Activated CD4-positive, CD25-positive, alpha-beta regulatory T cell (primary cell): Measurements from ENCODE around the gene PODNL1.
"Not testable (repeated sequence)": the region's sequence is repeated elsewhere in the genome, so short reads cannot be mapped to it uniquely, and the experiment has no call there.

Experiments
- DNase-seq, 4 experiments: peaks; one replicate each; lab custom pipeline; 2025; lab: John Stamatoyannopoulos, UW

PODNL1 gene

DNA sequence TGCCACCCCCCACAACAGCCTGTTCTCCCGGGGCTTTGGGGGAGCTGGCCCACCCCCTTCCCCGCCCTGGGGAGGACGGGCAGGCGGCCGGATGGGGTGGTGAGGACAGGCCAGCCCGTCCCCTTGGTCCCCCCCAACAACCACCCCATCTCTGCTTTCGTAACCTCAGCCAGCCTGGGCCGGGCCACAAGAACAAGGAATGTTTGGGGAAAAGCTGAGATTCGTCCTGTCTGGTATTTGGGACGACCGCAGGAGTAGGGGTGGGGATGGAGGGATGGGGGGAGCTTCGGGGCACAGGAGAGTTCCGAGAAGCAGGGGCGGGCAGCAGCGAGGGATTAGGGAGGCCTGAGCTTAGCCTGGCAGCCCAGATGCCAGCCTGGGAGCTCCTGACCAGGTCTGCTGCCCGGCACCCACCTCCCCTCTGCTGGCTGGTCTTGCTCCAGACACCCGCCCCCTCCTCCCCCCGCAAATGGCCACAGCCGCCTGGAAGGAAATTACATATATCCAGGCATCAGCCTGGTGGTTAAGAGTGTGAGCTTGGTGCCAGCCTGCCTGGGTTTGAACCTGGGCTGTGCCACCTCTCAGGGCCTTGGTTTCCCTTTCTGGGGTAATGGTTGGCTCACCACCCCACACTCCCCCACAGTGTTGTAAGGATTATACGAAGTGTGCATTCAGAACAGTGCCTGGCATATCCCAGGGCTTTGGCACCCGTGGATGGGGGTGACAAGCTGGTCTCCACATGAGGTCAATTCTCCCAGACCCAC, at the start of gene PODNL1:
Gene PODNL1, minus strand, starts transcription at position 117 of the 764 bp plus-strand sequence. CDS start 236 bp downstream, outside the sequence.
- no peak for DNase-seq

GRCh38 chr19:13987101-13987890, 49.1 kb upstream of the PODNL1 start:
- no peak for DNase-seq

DNA sequence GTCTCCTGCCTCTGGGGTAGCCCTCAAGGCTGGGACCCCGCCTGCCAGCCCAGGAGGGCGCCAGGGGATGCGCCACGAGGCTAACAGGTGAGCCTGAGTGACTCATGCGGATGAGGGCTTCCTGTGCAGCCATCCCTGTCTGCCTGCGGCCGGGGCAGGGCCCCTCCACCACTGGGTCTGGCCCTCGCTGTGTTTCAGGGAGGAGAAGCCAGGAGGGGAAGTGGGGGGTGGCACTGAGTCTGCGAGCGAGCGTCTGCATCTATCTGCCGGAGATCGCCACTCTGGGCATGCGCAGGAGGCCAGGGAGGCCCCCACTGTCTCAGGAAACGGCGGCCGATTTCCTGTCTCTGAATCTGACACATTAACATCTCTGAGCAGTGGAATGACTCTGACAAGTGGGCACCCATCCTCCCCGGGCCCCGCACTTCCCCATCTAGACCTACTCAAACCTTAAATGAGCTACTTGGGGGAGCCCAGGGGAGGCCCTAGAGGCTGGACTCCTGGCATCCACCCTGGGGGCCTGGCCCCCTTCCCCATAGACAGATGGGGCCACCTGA, 48.2 kb upstream of the PODNL1 start:
- DNase-seq: peak; percentile 92 to 97 (median 96)

- no peak for DNase-seq
Measured at GRCh38 chr19:13985771-13986347, 47.6 kb upstream of the PODNL1 start.

- DNase-seq: no peak
Measured at GRCh38 chr19:13984875-13985741, 46.9 kb upstream of the PODNL1 start.

DNA sequence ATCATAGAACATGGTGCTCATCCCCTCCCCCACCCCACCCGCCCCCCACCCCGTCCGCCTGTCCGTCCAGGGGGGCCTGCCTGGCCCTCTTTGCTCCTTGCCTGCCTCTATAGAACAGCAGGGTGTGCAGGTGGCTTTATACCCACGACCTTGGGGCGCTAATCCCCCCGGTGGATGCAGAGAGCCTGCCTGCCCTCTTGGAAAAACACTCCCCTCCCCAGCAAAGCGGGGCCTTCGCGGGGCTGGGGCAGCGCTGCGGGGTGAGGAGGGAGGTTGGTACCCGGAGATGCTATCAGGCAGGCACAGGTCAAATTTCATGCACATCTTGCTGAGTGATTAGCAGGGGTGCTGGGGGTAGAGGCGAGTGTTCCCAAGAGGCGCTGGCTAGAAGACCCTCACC, 46.0 kb upstream of the PODNL1 start:
- no peak for DNase-seq

DNA sequence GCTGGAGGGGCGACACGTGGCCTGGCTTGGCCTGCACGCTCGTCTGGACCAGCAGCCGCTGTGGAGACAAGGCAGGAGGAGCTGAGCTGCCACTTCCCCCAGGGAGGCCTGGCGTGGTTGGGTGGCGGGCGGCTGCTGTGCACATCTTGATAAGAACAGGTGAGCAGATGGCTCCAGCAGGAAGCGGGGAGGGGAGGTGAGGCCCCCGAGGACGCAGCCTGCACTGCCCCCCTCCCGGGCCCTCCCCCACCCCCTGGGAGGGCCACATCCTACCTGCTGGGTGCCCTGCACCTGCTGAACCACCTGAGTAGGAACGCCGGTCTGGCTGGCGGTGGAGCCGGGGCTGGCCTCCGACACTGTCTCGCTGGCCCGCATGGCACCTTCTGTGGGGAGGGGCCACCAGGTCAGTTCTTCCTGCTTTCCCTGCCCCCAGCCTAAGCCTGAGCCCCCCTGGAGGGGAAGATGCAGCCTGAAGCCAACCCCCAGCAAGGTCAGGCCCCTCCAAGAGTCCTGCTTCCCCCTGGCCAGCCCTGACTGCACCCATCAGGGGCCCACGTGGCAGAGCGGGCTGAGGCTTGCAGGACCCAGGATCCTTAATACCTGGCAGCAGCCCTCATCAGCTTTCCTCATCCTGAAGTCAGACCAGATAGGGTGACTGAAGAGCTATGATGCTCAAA, 45.1 kb upstream of the PODNL1 start:
- DNase-seq: peak in 2 of 4 experiments; percentile 23 to 45

GRCh38 chr19:13982773-13983172, 44.6 kb upstream of the PODNL1 start:
- no peak for DNase-seq

DNA sequence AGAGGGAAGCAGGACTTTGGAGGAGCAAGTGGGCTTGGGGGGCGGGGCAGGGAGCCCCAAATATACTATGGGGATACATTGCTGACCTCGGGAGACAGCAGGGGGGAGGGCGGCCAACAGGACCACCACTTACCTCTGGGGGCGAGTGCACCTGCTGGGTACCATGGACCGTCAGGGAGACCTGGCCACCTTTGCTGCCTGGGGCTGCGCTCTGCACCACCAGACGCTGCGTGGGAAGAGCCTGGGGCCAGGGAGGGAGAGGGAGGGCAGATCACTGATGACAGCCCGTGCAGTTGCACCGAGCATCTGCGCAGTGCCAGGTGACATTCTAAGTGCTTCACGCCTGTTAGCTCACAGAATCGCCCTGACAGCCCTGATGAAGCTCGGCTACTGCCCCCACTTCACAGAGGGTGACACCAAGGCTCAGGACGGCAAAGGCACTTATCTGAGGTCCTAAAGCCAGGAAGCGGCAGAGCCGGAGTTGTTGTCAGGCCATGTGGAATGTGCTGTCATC, 43.8 kb upstream of the PODNL1 start:
- no peak for DNase-seq

GRCh38 chr19:13981467-13981866, 43.2 kb upstream of the PODNL1 start:
- DNase-seq: no peak

DNA sequence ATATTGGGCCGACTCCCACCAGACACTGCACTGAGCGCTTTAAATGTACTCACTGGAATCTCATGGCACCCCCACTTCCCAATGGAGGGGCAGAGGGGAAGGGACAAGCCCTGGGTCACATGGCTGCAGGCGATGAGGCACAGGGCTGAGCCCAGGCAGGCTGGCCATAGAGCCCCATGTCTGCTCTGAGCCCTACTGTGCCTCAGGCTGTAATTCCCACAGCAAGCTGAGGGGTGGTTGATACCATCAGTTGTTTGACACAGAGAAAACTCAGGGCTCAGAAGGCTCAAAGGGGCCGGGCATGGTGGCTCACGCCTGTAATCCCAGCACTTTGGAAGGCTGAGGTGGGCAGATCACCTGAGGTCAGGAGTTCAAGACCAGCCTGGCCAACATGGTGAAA, 42.8 kb upstream of the PODNL1 start:
- no peak for DNase-seq

DNA sequence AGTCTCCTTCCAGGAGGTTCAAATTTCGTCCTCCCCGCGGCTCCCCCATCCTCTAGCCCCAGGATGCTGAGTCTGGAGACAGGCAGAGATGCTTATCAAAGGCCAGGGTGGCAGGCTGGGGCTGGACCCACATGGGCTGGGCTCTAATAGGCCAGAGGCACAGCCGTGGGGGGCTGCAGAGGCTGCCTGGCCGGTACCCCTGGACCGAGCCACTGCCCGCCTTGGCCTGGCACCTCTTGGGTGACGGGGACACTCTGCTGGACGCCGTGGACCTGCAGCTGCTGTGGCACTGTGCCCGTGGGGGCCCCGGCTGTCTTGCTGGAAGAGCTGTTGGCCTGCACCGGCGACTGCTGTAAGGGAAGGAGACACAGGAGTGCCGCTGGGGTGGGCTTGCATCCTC, 42.1 kb upstream of the PODNL1 start:
- no peak for DNase-seq

DNA sequence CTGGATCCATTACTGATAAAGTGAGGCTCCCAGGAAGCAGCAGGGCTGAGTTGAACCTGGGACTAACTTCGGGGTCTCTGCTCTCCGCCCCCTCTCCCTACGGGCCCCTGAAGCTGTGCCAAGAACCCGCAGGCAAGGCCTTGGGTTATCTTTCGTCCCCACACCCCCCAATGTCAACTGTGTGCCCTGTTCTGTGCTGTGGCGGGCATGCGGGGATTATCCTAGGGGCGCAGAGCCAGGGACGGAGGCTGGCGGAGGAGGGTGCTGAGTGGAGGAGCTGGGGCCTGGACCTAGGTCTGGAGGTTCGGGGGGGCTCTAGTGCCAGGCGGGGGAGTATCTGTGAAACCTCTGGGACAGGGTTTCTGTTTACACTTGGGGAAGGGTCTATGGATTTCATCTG, 41.5 kb upstream of the PODNL1 start:
- no peak for DNase-seq

GRCh38 chr19:13979244-13979615, 41.0 kb upstream of the PODNL1 start:
- no peak for DNase-seq

DNA sequence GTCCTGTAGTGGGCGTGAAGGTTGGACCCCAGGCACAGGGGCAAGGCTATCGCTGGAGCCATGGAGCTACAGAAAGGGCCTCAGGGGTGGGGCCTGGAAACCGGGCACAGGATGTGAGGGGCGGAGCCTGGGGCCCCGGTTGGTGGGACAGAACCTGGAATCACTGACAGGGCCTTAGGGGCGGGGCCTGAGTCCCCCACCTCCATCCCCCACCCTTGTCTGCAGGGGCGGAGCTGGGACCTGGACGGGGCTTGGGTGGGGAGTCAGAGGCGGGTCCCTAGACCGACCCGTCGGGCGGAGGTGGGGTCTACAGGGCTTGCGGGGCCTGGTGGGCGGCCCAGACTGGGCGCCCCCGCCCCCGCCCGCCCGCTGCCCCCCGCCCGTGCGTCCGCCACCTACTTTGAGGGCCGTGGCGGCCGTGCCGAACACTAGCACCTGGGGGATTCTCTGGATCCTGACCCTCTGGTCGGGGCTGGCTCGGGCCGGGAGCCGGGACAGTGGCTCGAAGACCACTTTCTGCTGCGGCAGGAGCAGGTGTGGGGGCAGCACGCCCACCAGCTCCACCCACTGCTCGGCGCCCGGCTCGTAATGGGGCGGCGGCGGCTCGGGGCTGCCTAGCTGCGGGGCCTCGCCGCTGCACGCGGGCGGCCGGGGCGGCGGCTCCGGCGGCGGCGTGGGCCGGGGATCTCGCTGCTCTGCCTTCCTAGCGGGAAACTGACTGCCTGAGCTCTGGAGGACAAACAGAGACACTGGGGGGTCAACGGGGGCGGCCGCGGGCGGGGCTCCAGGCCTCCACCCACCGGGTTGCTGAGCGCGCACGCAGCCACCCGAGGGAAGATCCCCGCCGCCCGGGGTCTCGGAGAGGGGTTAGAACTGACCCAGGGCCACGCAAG, 40.4 kb upstream of the PODNL1 start:
- no peak for DNase-seq

DNA sequence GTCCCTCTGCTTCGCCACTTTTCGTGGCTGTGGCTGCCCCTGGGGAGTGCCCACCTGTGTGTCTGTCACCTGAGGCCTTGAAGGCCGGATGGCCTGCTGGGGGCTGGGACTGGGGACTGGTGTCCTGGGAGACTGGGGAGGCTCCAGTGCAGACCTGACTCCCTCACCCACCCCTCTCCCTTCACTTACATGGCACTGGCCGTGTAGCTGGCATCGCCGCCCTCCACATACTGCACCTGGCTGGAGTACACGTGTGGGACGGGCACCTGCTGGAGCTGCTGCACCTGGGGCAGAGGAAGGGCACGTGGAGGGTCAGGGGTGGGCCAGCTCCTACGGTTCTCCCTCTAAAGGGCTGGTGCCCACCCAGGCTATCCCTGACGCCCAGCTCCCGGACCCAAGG, 39.6 kb upstream of the PODNL1 start:
- DNase-seq: no peak

GRCh38 chr19:13976446-13976845, 38.2 kb upstream of the PODNL1 start:
- DNase-seq: no peak

DNA sequence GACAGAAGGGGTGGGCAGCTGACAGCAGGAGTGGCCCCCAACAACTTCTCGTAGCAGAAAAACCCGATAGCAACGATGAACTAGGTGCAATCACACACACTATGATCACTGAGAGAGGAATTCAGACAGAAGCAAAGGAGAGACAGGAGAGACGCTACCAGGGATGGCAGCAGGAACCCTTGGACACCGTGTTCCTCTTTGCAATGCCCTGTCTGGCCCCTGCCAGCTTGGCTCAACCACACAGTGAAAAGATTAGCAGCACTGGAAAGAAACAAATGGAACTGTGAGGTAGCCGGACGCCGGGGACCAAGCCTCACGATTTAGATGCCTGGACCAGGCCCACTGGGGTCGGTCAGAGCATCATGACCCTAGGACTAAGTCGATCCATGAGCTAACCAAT, 37.7 kb upstream of the PODNL1 start:
- DNase-seq: no peak

DNA sequence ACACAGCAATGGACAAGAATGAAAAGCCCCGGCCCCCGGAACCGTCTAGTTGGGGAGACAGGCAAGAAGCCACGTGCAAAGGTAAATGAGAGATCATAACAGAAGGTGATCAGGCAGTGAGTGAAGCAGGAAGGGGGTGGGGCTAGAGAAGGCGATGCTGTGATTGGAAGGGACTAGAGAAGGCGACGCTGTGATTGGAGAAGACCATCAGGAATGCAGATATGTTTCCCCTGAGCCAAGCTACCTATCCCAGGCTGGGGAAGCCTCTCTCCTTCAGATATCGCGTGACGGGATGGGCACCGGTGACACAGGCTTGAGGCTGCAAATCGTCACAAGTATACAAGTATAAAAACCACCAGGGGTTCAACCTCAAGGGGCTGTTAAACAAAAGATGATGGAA, 35.9 kb upstream of the PODNL1 start:
- no peak for DNase-seq

GRCh38 chr19:13973479-13973878, 35.3 kb upstream of the PODNL1 start:
- DNase-seq: not testable (repeated sequence)
